HG03565 (cell line): ENCODE results near the gene STXBP2.
A peak's percentile ranks its signal among the peaks of the same experiment; 100 is the strongest.

Experiments used
- ATAC-seq: cut with Tn5 transposase; IDR thresholded peaks from one replicate; pipeline ENCODE4 v1.9.1; 2021; ENCODE audit warnings: mild to moderate bottlenecking, moderate library complexity; ENCODE audit not compliant: unreplicated experiment

STXBP2 gene

GRCh38 chr19:7612282-7613274 lies 24.3 kb upstream of the STXBP2 start:
- ATAC-seq = no peak

- ATAC-seq = no peak
Observed at GRCh38 chr19:7614859-7615741, 21.8 kb upstream of the STXBP2 start.

GRCh38 chr19:7617172-7617571 lies 19.7 kb upstream of the STXBP2 start:
- no peak for ATAC-seq

GRCh38 chr19:7617735-7618134 lies 19.2 kb upstream of the STXBP2 start:
- no peak for ATAC-seq

GRCh38 chr19:7618348-7618747 lies 18.6 kb upstream of the STXBP2 start:
- ATAC-seq = no peak

GRCh38 chr19:7618771-7619510 lies 18.0 kb upstream of the STXBP2 start:
- no peak for ATAC-seq

- no peak for ATAC-seq
Observed at GRCh38 chr19:7619671-7620441, 17.1 kb upstream of the STXBP2 start.

GRCh38 chr19:7620442-7621412 lies 16.2 kb upstream of the STXBP2 start:
- no peak for ATAC-seq

- ATAC-seq = no peak
Observed at GRCh38 chr19:7622933-7623685, 13.8 kb upstream of the STXBP2 start.

- no peak for ATAC-seq
Observed at GRCh38 chr19:7623725-7624603, 12.9 kb upstream of the STXBP2 start.

- no peak for ATAC-seq
Observed at GRCh38 chr19:7624810-7625209, 12.1 kb upstream of the STXBP2 start.

- ATAC-seq = no peak
Observed at GRCh38 chr19:7625763-7626372, 11.0 kb upstream of the STXBP2 start.

GRCh38 chr19:7627166-7627565 lies 9.7 kb upstream of the STXBP2 start:
- ATAC-seq = no peak

GRCh38 chr19:7628589-7629311 lies 8.2 kb upstream of the STXBP2 start:
- no peak for ATAC-seq

- ATAC-seq = peak; percentile 90
Observed at GRCh38 chr19:7629347-7630054, 7.4 kb upstream of the STXBP2 start, which contains the start of the genes PET100 and XAB2. Gene PET100 (plus strand): TSS chr19:7629793. CDS start chr19:7629834, 41 bp downstream. Gene XAB2 (minus strand): TSS chr19:7629545. CDS start chr19:7629527, 18 bp downstream.
